ENCODE data around the gene GPR150. TPM values are rescaled to one million over a fixed set of nuclear protein-coding genes. Genes with fewer than 3 reads are reported as not detected.

GPR150 gene
- total RNA-seq, 2 experiments from 2014 or later: not detected

- Histone ChIP-seq H3K4me2 (ENCODE audit: low read length) (no peak overlapping the region), H3K9me2 (ENCODE audit: insufficient read depth, low read length) (no peaks in the 10 kb centered on the region), H3K79me2 (ENCODE audit: insufficient read depth, low read depth, low read length) (peaks cover 9% of the 10 kb centered on the region; the same call in 1 of the 2 replicates), H2AFZ (ENCODE audit: low read length) (no peak overlapping the region), H3K27ac (ENCODE audit: low read depth, low read length, poor library complexity, severe bottlenecking) (no peak overlapping the region), H3K4me3 (ENCODE audit: low read depth, low read length, poor library complexity, severe bottlenecking) (no peak overlapping the region), H4K20me1 (ENCODE audit: insufficient read depth, low read length) (no peaks in the 10 kb centered on the region), H3K4me1 (ENCODE audit: insufficient read depth, low read length, poor library complexity, severe bottlenecking) (peaks cover 18% of the 10 kb centered on the region), H3K9me3 (ENCODE audit: low read length) (no peaks in the 10 kb centered on the region), H3K36me3 (ENCODE audit: insufficient read depth, low read length) (peaks cover 16% of the 10 kb centered on the region; the same call in 1 of the 2 replicates)
- no TSS peak for BruUV-seq (replicated peaks)
- intact Hi-C loops (cut with micrococcal nuclease; ENCODE audit: unreplicated experiment): no loop called here
- ChIA-PET POLR2A (interaction anchor here (1.2 kb wide), 1 partner anchor 9 kb away, joined by 6 read pairs; no protein-coding TSS in a partner anchor), CTCF (ENCODE audit: unreplicated experiment) (no interaction called here)
- no peak for TF ChIP-seq EZH2phosphoT487 (IDR thresholded peaks at IDR 0.05; ENCODE audit: borderline replicate concordance, low read depth, low read length)
- TF ChIP-seq CTCF (conservative IDR thresholded peaks at IDR 0.05; ENCODE audit: low read length): no peak
- DNase-seq (ENCODE audit: low spot score): no peak
These were observed 33.0 kb downstream of the GPR150 start for GRCh38 chr5:95652849-95653248.

- no peak overlapping the region for H3K27ac ChIP-seq (ENCODE audit: low read depth, low read length, poor library complexity, severe bottlenecking)
- H3K4me1 ChIP-seq (ENCODE audit: insufficient read depth, low read length, poor library complexity, severe bottlenecking): peaks cover 6% of the 10 kb centered on the region
- H3K36me3 ChIP-seq (ENCODE audit: insufficient read depth, low read length): peaks cover 18% of the 10 kb centered on the region; the same call in 1 of the 2 replicates
- no peaks in the 10 kb centered on the region for H3K9me3 ChIP-seq (ENCODE audit: low read length)
- H3K4me3 ChIP-seq (ENCODE audit: low read depth, low read length, poor library complexity, severe bottlenecking): no peak overlapping the region
- ChIA-PET CTCF (ENCODE audit: unreplicated experiment) (no interaction called here), POLR2A (interaction anchor here (0.9 kb wide), 1 partner anchor 11 kb away, joined by 3 read pairs; no protein-coding TSS in a partner anchor)
- no peak overlapping the region for H3K4me2 ChIP-seq (ENCODE audit: low read length)
- intact Hi-C loops (cut with micrococcal nuclease; ENCODE audit: unreplicated experiment): no loop called here
- TF ChIP-seq EZH2phosphoT487 (IDR thresholded peaks at IDR 0.05; ENCODE audit: borderline replicate concordance, low read depth, low read length) (no peak), CTCF (conservative IDR thresholded peaks at IDR 0.05; ENCODE audit: low read length) (no peak)
- H3K9me2 ChIP-seq (ENCODE audit: insufficient read depth, low read length): no peaks in the 10 kb centered on the region
- H3K79me2 ChIP-seq (ENCODE audit: insufficient read depth, low read depth, low read length): no peaks in the 10 kb centered on the region; the same call in 1 of the 2 replicates
- no TSS peak for BruUV-seq (replicated peaks)
- no peak overlapping the region for H2AFZ ChIP-seq (ENCODE audit: low read length)
- H4K20me1 ChIP-seq (ENCODE audit: insufficient read depth, low read length): no peaks in the 10 kb centered on the region
- DNase-seq (ENCODE audit: low spot score): no peak
These were observed 34.3 kb downstream of the GPR150 start for GRCh38 chr5:95654196-95654595.

- no peak overlapping the region for H3K27ac ChIP-seq (ENCODE audit: low read depth, low read length, poor library complexity, severe bottlenecking)
- no peak overlapping the region for H3K4me3 ChIP-seq (ENCODE audit: low read depth, low read length, poor library complexity, severe bottlenecking)
- H3K4me2 ChIP-seq (ENCODE audit: low read length): no peak overlapping the region
- ChIA-PET POLR2A (interaction anchor here (0.9 kb wide), 1 partner anchor 9 kb away, joined by 5 read pairs; no protein-coding TSS in a partner anchor), CTCF (ENCODE audit: unreplicated experiment) (no interaction called here)
- TF ChIP-seq EZH2phosphoT487 (IDR thresholded peaks at IDR 0.05; ENCODE audit: borderline replicate concordance, low read depth, low read length) (no peak), CTCF (conservative IDR thresholded peaks at IDR 0.05; ENCODE audit: low read length) (no peak)
- BruUV-seq (replicated peaks): no TSS peak
- no peaks in the 10 kb centered on the region for H3K9me3 ChIP-seq (ENCODE audit: low read length)
- H4K20me1 ChIP-seq (ENCODE audit: insufficient read depth, low read length): no peaks in the 10 kb centered on the region
- H3K9me2 ChIP-seq (ENCODE audit: insufficient read depth, low read length): no peaks in the 10 kb centered on the region
- H3K4me1 ChIP-seq (ENCODE audit: insufficient read depth, low read length, poor library complexity, severe bottlenecking): no peaks in the 10 kb centered on the region
- peaks cover 18% of the 10 kb centered on the region; the same call in 1 of the 2 replicates for H3K36me3 ChIP-seq (ENCODE audit: insufficient read depth, low read length)
- H3K79me2 ChIP-seq (ENCODE audit: insufficient read depth, low read depth, low read length): no peaks in the 10 kb centered on the region
- no peak overlapping the region for H2AFZ ChIP-seq (ENCODE audit: low read length)
- intact Hi-C loops (cut with micrococcal nuclease; ENCODE audit: unreplicated experiment): no loop called here
- DNase-seq (ENCODE audit: low spot score): no peak
These were observed 35.7 kb downstream of the GPR150 start for GRCh38 chr5:95655575-95655974.

Data from OCI-LY7 (cell line).